AG04449 (cell line): ENCODE measurements around the gene RPL18.

ENCODE experiments used
- CTCF ChIA-PET: fragments of 350-600 bp; formaldehyde crosslinking; extraction: SDS; loops from one replicate; lab custom pipeline; 2021; ENCODE audit warnings: antibody characterized with exemption; lab: Yijun Ruan, JAX
- POLR2A ChIA-PET: fragments of 400-600, 350-600 bp; formaldehyde crosslinking; extraction: SDS; loops from one replicate; lab custom pipeline; 2020; ENCODE audit warnings: antibody characterized with exemption, inconsistent platforms; lab: Yijun Ruan, JAX
- DNase-seq: peaks from one replicate; pipeline ENCODE4 v3.0.0-alpha.2; 2010; ENCODE audit warnings: low read depth, low spot score
- H3K4me3 ChIP-seq: 2 replicates; pipeline ENCODE4 v1.5.1; 2011; ENCODE audit warnings: low read depth, mild to moderate bottlenecking, control low read depth, low read length
- CTCF ChIP-seq: IDR thresholded peaks from one replicate; pipeline ENCODE4 v1.5.1; 2011; ENCODE audit warnings: mild to moderate bottlenecking, moderate library complexity, low read length, control low read depth, inconsistent platforms; ENCODE audit not compliant: insufficient read depth; ENCODE audit errors: missing control alignments

The RPL18 gene

GRCh38 chr19:48618916-48619691 lies at the start of gene RPL18, which contains the start of gene SPHK2:
Gene RPL18 (minus strand): TSS chr19:48619178. CDS start chr19:48619143, 35 bp downstream.
Gene SPHK2 (plus strand): TSS chr19:48619506. CDS start chr19:48620515, 1,009 bp downstream.
- peak; percentile 99 for DNase-seq
- peak within 1 kb of the TSS; percentile 97 for H3K4me3 ChIP-seq
- CTCF ChIA-PET, result interaction anchor here (1.5 to 6.1 kb wide), 4 partner anchors 11 to 129 kb away, joined by 4 to 27 read pairs (median 13); no protein-coding TSS in a partner anchor
- POLR2A ChIA-PET, result interaction anchor here (0.5 to 3.0 kb wide), 17 partner anchors 9 to 1459 kb away, joined by 3 to 28 read pairs (median 4); partner anchors contain the start of genes DBP, EMP3 and TMEM143
- no peak for TF ChIP-seq CTCF

- DNase-seq, result no peak
- no peak for TF ChIP-seq CTCF
- ChIA-PET CTCF (interaction anchor here (1.3 kb wide), 1 partner anchor 9 kb away, joined by 4 read pairs; no protein-coding TSS in a partner anchor), POLR2A (no interaction called here)
- H3K4me3 ChIP-seq, result no peak overlapping the region
Observed at GRCh38 chr19:48668761-48669160, 49.8 kb upstream of the RPL18 start.

GRCh38 chr19:48668332-48668731 lies 49.4 kb upstream of the RPL18 start:
- no peak for TF ChIP-seq CTCF
- H3K4me3 ChIP-seq, result no peak overlapping the region
- CTCF ChIA-PET, result interaction anchor here (1.3 kb wide), 1 partner anchor 9 kb away, joined by 4 read pairs; no protein-coding TSS in a partner anchor
- no peak for DNase-seq
- POLR2A ChIA-PET, result no interaction called here

GRCh38 chr19:48665786-48666185 lies 46.8 kb upstream of the RPL18 start:
- CTCF ChIA-PET, result interaction anchor here (6.5 kb wide), 1 partner anchor 9 kb away, joined by 58 read pairs; no protein-coding TSS in a partner anchor

GRCh38 chr19:48664476-48664875 lies 45.5 kb upstream of the RPL18 start:
- no peak overlapping the region for H3K4me3 ChIP-seq
- TF ChIP-seq CTCF, result no peak
- POLR2A ChIA-PET, result no interaction called here
- CTCF ChIA-PET, result interaction anchor here (1.0 to 6.5 kb wide), 2 partner anchors 10 to 13 kb away, joined by 4 to 58 read pairs; no protein-coding TSS in a partner anchor
- DNase-seq, result no peak

More at GRCh38 chr19:48665786-48666185, 46.8 kb upstream of the RPL18 start:
- DNase-seq, result no peak
- POLR2A ChIA-PET, result no interaction called here
- H3K4me3 ChIP-seq, result no peak overlapping the region
- no peak for TF ChIP-seq CTCF

GRCh38 chr19:48663667-48664066 lies 44.7 kb upstream of the RPL18 start:
- TF ChIP-seq CTCF, result no peak
- ChIA-PET CTCF (interaction anchor here (1.4 to 6.5 kb wide), 2 partner anchors 11 to 26 kb away, joined by 3 to 58 read pairs; no protein-coding TSS in a partner anchor), POLR2A (no interaction called here)
- no peak for DNase-seq
- H3K4me3 ChIP-seq, result no peak overlapping the region
